DND-41 (cell line): ENCODE data around the gene RAD51B.

Experiments used
- CTCF ChIP-seq: IDR thresholded peaks from 2 replicates; pipeline ENCODE4 v1.5.1; 2012; ENCODE audit warnings: borderline replicate concordance, low read length, moderate library complexity, mild to moderate bottlenecking; ENCODE audit not compliant: poor library complexity, severe bottlenecking; ENCODE audit errors: extremely low read depth
- EZH2 ChIP-seq: IDR thresholded peaks from 3 replicates; pipeline ENCODE4 v1.6.1; 2012; ENCODE audit warnings: borderline replicate concordance, low read depth, mild to moderate bottlenecking, moderate library complexity, low read length, inconsistent platforms; ENCODE audit not compliant: severe bottlenecking

- TF ChIP-seq EZH2, result no peak
- TF ChIP-seq CTCF, result no peak
Measured at GRCh38 chr14:68740788-68741476, 921.4 kb downstream of the RAD51B start.
